DOHH2 (cell line): ENCODE measurements around the gene TSKU.

Source experiments
- H3F3A ChIP-seq: fragments of 200-600 bp; sonication (generic), shearing (Covaris generic); 2 replicates; pipeline ENCODE4 v1.6.0; 2016; ENCODE audit warnings: antibody characterized with exemption, mild to moderate bottlenecking; ENCODE audit not compliant: control insufficient read depth, insufficient read depth
- H3K27ac ChIP-seq: fragments of 200-600 bp; sonication (generic); 2 replicates; pipeline ENCODE4 v1.5.1; 2014; ENCODE audit warnings: low read depth, mild to moderate bottlenecking, low read length, moderate library complexity
- H3K27me3 ChIP-seq: fragments of 200-600 bp; sonication (generic); 2 replicates; pipeline ENCODE4 v1.6.1; 2014; ENCODE audit warnings: mild to moderate bottlenecking, low read length, mixed read lengths; ENCODE audit not compliant: control insufficient read depth
- H3K36me3 ChIP-seq: fragments of 200-600 bp; sonication (generic); 2 replicates; pipeline ENCODE4 v1.6.1; 2014; ENCODE audit warnings: mild to moderate bottlenecking, low read length, moderate library complexity, mixed read lengths; ENCODE audit not compliant: control insufficient read depth
- H3K4me1 ChIP-seq: fragments of 200-600 bp; sonication (generic); 2 replicates; pipeline ENCODE4 v1.6.1; 2014; ENCODE audit warnings: mild to moderate bottlenecking, low read length, mixed read lengths; ENCODE audit not compliant: control insufficient read depth
- H3K4me2 ChIP-seq: fragments of 200-600 bp; sonication (generic); 2 replicates; pipeline ENCODE4 v1.6.0; 2014; ENCODE audit warnings: mild to moderate bottlenecking, low read length, moderate library complexity
- H3K4me3 ChIP-seq: fragments of 200-600 bp; sonication (generic); 2 replicates; pipeline ENCODE4 v1.5.1; 2014; ENCODE audit warnings: mild to moderate bottlenecking, low read length, mixed read lengths
- H3K79me2 ChIP-seq: fragments of 200-600 bp; sonication (generic); 2 replicates; pipeline ENCODE4 v1.6.1; 2014; ENCODE audit warnings: mild to moderate bottlenecking, low read length, mixed read lengths; ENCODE audit not compliant: control insufficient read depth
- H3K9me2 ChIP-seq: fragments of 200-600 bp; sonication (generic); replicated peaks from 2 replicates; pipeline ENCODE4 v1.6.1; 2014; ENCODE audit warnings: mild to moderate bottlenecking, low read length, mixed read lengths; ENCODE audit not compliant: control insufficient read depth
- H3K9me3 ChIP-seq: fragments of 200-600 bp; sonication (generic); 2 replicates; pipeline ENCODE4 v1.6.1; 2014; ENCODE audit warnings: antibody characterized with exemption, low read length, mixed read lengths; ENCODE audit not compliant: control insufficient read depth, insufficient read depth
- H4K20me1 ChIP-seq: fragments of 200-600 bp; sonication (generic); 2 replicates; pipeline ENCODE4 v1.6.0; 2014; ENCODE audit warnings: low read depth, mild to moderate bottlenecking, antibody characterized with exemption, low read length, moderate library complexity; ENCODE audit not compliant: control insufficient read depth, insufficient read depth
- CTCF ChIP-seq: fragments of 200-600 bp; sonication (generic); IDR thresholded peaks from one replicate; pipeline ENCODE4 v1.5.1; 2014; ENCODE audit warnings: antibody characterized with exemption, mild to moderate bottlenecking, low read depth, low read length; ENCODE audit not compliant: poor library complexity, severe bottlenecking
- EZH2phosphoT487 ChIP-seq: fragments of 200-600 bp; sonication (generic); IDR thresholded peaks from 2 replicates; pipeline ENCODE4 v1.6.1; 2017; ENCODE audit warnings: borderline replicate concordance, mild to moderate bottlenecking, antibody characterized with exemption, low read length, moderate library complexity, mixed read lengths

The TSKU gene

GRCh38 chr11:76769645-76770586 lies 13.2 kb upstream of the TSKU start:
- Histone ChIP-seq H3K4me1 (no peaks in the 10 kb centered on the region), H3K9me3 (no peaks in the 10 kb centered on the region), H3F3A (no peaks in the 10 kb centered on the region), H3K4me3 (no peak overlapping the region), H3K9me2 (no peaks in the 10 kb centered on the region), H3K27me3 (peaks cover 6% of the 10 kb centered on the region), H3K36me3 (no peaks in the 10 kb centered on the region), H3K27ac (no peak overlapping the region), H4K20me1 (no peaks in the 10 kb centered on the region), H3K4me2 (no peak overlapping the region), H3K79me2 (no peaks in the 10 kb centered on the region)
- TF ChIP-seq CTCF: no peak
- no peak for TF ChIP-seq EZH2phosphoT487

GRCh38 chr11:76770642-76771445 lies 12.3 kb upstream of the TSKU start:
- no peaks in the 10 kb centered on the region for H3K36me3 ChIP-seq
- H3K9me3 ChIP-seq: no peaks in the 10 kb centered on the region
- H3K27ac ChIP-seq: no peak overlapping the region
- H3K9me2 ChIP-seq: no peaks in the 10 kb centered on the region
- no peaks in the 10 kb centered on the region for H3F3A ChIP-seq
- TF ChIP-seq EZH2phosphoT487 (no peak), CTCF (no peak)
- no peak overlapping the region for H3K4me2 ChIP-seq
- H3K79me2 ChIP-seq: no peaks in the 10 kb centered on the region
- no peak overlapping the region for H3K4me3 ChIP-seq
- no peaks in the 10 kb centered on the region for H4K20me1 ChIP-seq
- no peaks in the 10 kb centered on the region for H3K4me1 ChIP-seq
- peaks cover 6% of the 10 kb centered on the region for H3K27me3 ChIP-seq

GRCh38 chr11:76771446-76772099 lies 11.6 kb upstream of the TSKU start:
- H3K9me3 ChIP-seq: no peaks in the 10 kb centered on the region
- H3K4me1 ChIP-seq: no peaks in the 10 kb centered on the region
- no peak overlapping the region for H3K4me2 ChIP-seq
- H3K27me3 ChIP-seq: peaks cover 6% of the 10 kb centered on the region
- no peak overlapping the region for H3K4me3 ChIP-seq
- H4K20me1 ChIP-seq: no peaks in the 10 kb centered on the region
- no peaks in the 10 kb centered on the region for H3K79me2 ChIP-seq
- no peaks in the 10 kb centered on the region for H3K9me2 ChIP-seq
- H3K36me3 ChIP-seq: no peaks in the 10 kb centered on the region
- H3F3A ChIP-seq: no peaks in the 10 kb centered on the region
- no peak for TF ChIP-seq CTCF
- TF ChIP-seq EZH2phosphoT487: no peak
- H3K27ac ChIP-seq: no peak overlapping the region
